H1 (cell line): Measurements from ENCODE around the gene ARV1. TPM values are rescaled to one million over a fixed set of nuclear protein-coding genes. Genes with fewer than 3 reads are reported as not detected.

ENCODE experiments used
- ASH2L ChIP-seq: fragments of 200-600, 300-600 bp; sonication (generic); IDR thresholded peaks from one replicate; pipeline ENCODE4 v1.7.1; 2017; ENCODE audit warnings: low read length
- CBX5 ChIP-seq: fragments of 300-800, 300-1000 bp; sonication (generic); IDR thresholded peaks from 2 replicates; pipeline ENCODE4 v1.7.1; 2016; ENCODE audit warnings: antibody characterized with exemption, low read length, low read depth
- CBX8 ChIP-seq: fragments of 300-800, 300-1000 bp; sonication (generic); IDR thresholded peaks from 2 replicates; pipeline ENCODE4 v1.7.1; 2016; ENCODE audit warnings: low read depth, low read length, borderline replicate concordance
- CTCF ChIP-seq, 3 experiments: IDR thresholded peaks; 1 replicate in 2 of 3; 2 replicates in 1 of 3; pipeline versions ENCODE4 v1.5.1 to v1.6.1; 2011; ENCODE audit warnings: low read length in 3 of 3, mild to moderate bottlenecking in 3 of 3, inconsistent platforms in 2 of 3, low read depth in 1 of 3, moderate library complexity in 1 of 3; ENCODE audit not compliant: insufficient read depth in 1 of 3; ENCODE audit errors: control extremely low read depth in 1 of 3
- E2F6 ChIP-seq: IDR thresholded peaks from 2 replicates; pipeline ENCODE4 v1.6.1; 2012; ENCODE audit warnings: inconsistent platforms
- EP300 ChIP-seq, 2 experiments: IDR thresholded peaks; 1 replicate in 1 of 2; 2 replicates in 1 of 2; pipeline ENCODE4 v1.6.1; 2011 to 2012; ENCODE audit warnings: low read depth in 2 of 2, low read length in 2 of 2, mild to moderate bottlenecking in 2 of 2, borderline replicate concordance in 1 of 2, inconsistent platforms in 1 of 2, moderate library complexity in 1 of 2
- FOSL1 ChIP-seq: IDR thresholded peaks from 2 replicates; pipeline ENCODE4 v1.6.1; 2011; ENCODE audit warnings: mild to moderate bottlenecking, low read depth, low read length, moderate library complexity; ENCODE audit not compliant: insufficient read depth
- GABPA ChIP-seq: IDR thresholded peaks from 2 replicates; pipeline ENCODE4 v1.6.1; 2011; ENCODE audit warnings: mild to moderate bottlenecking, low read length, moderate library complexity, borderline replicate concordance; ENCODE audit not compliant: insufficient read depth
- KDM1A ChIP-seq: fragments of 200-600, 300-600 bp; sonication (generic); IDR thresholded peaks from 2 replicates; pipeline ENCODE4 v1.7.1; 2016; ENCODE audit warnings: mild to moderate bottlenecking, low read length, borderline replicate concordance
- KDM4A ChIP-seq: IDR thresholded peaks from one replicate; pipeline ENCODE4 v1.7.1; 2012; ENCODE audit warnings: low read depth, mild to moderate bottlenecking, moderate library complexity, low read length, inconsistent platforms; ENCODE audit not compliant: severe bottlenecking
- POU5F1 ChIP-seq: IDR thresholded peaks from 2 replicates; pipeline ENCODE4 v1.6.1; 2011; ENCODE audit warnings: low read depth, mild to moderate bottlenecking, low read length, moderate library complexity
- RBBP5 ChIP-seq: IDR thresholded peaks from 2 replicates; pipeline ENCODE4 v1.7.1; 2012; ENCODE audit warnings: low read depth, mild to moderate bottlenecking, inconsistent platforms, low read length, moderate library complexity, borderline replicate concordance
- RXRA ChIP-seq: IDR thresholded peaks from 2 replicates; pipeline ENCODE4 v1.6.1; 2011; ENCODE audit warnings: low read depth, mild to moderate bottlenecking, low read length, moderate library complexity; ENCODE audit not compliant: insufficient read depth
- SP1 ChIP-seq: IDR thresholded peaks from 2 replicates; pipeline ENCODE4 v1.6.1; 2011; ENCODE audit warnings: low read depth, low read length
- SP4 ChIP-seq: IDR thresholded peaks from 2 replicates; pipeline ENCODE4 v1.6.1; 2012; ENCODE audit warnings: low read length, inconsistent platforms
- TBP ChIP-seq: IDR thresholded peaks from 2 replicates; pipeline ENCODE4 v1.6.1; 2011; ENCODE audit warnings: low read depth, low read length, improper control_type of control experiment
- TCF12 ChIP-seq: IDR thresholded peaks from 2 replicates; pipeline ENCODE4 v1.6.1; 2011; ENCODE audit warnings: low read depth, mild to moderate bottlenecking, low read length
- USF2 ChIP-seq: IDR thresholded peaks from 2 replicates; pipeline ENCODE4 v1.6.1; 2011; ENCODE audit warnings: low read length, improper control_type of control experiment
- polyA plus RNA-seq, 7 experiments: library from polyadenylated mRNA; depleted of rRNA in 3 of 7; stranded (reverse) in 5 of 7; unstranded in 2 of 7; fragments of >200 nt in 5 of 7; fragments of 200-250 nt in 2 of 7; gene quantifications; 1 replicate in 5 of 7; 2 replicates in 1 of 7; 4 replicates in 1 of 7; pipeline versions ENCODE4 v1.2.1 to v1.2.3, GENCODE V29; 2011 to 2013; ENCODE audit warnings: missing spikeins in 2 of 7, mixed read lengths in 2 of 7
- total RNA-seq: library from RNA; stranded (reverse); fragmentation: NEBNext Ultra II Directional; extraction: Animal tissue kit (Norgen Biotek cat#: 25700); gene quantifications from 2 replicates; pipeline ENCODE4 v1.2.1, GENCODE V29; 2021

The ARV1 gene
- total and polyA plus RNA-seq, 2 of the 8 experiments (the other 6 are each of a cell fraction or from before 2014, with no cell fraction given) = 13.1 to 13.4 TPM

GRCh38 chr1:230978491-230979388, at the start of gene ARV1, which contains the start of gene TTC13 (continued):
- TF ChIP-seq KDM4A (peak; percentile 89), USF2 (no peak), TBP (peak; percentile 47; the same call in 1 of the 2 replicates), RXRA (no peak), GABPA (peak; percentile 78; the same call in 1 of the 2 replicates), CTCF (IDR thresholded peaks at IDR 0.05; ENCODE audit: control extremely low read depth in 1 of 3, insufficient read depth in 1 of 3, low read depth in 1 of 3, low read length in 3 of 3) (peak; percentile 50 to 74 (median 67)), POU5F1 (no peak), TCF12 (0 out of 2 replicates have a peak, but pooled peaks have one; percentile 28), CBX8 (no peak), EP300 (IDR thresholded peaks at IDR 0.05; ENCODE audit: borderline replicate concordance in 1 of 2, low read depth in 2 of 2, low read length in 2 of 2) (peak in 1 of 2 experiments; percentile 8; a peak in 1 of 3 replicates), CBX5 (no peak), FOSL1 (no peak), SP1 (peak; percentile 73), KDM1A (no peak), ASH2L (no peak), E2F6 (peak; percentile 58), SP4 (peak; percentile 93), RBBP5 (no peak; the same call in 1 of the 2 replicates)
